DOHH2 (cell line): Measurements from ENCODE around the gene FMNL1.

Experiments used
- CTCF ChIP-seq: fragments of 200-600 bp; sonication (generic); IDR thresholded peaks from one replicate; pipeline ENCODE4 v1.5.1; 2014; ENCODE audit warnings: antibody characterized with exemption, mild to moderate bottlenecking, low read depth, low read length; ENCODE audit not compliant: poor library complexity, severe bottlenecking
- EZH2phosphoT487 ChIP-seq: fragments of 200-600 bp; sonication (generic); IDR thresholded peaks from 2 replicates; pipeline ENCODE4 v1.6.1; 2017; ENCODE audit warnings: borderline replicate concordance, mild to moderate bottlenecking, antibody characterized with exemption, low read length, moderate library complexity, mixed read lengths

GRCh38 chr17:45222014-45222288 is 266 bp downstream of the FMNL1 start:
- TF ChIP-seq CTCF (no peak), EZH2phosphoT487 (no peak)
